Fibroblast of the aortic adventitia (primary cell): ENCODE measurements around the gene CMBL. TPM values are rescaled to one million over a fixed set of nuclear protein-coding genes. Genes with fewer than 3 reads are reported as not detected.
"Not testable (repeated sequence)": the region's sequence is repeated elsewhere in the genome, so short reads cannot be mapped to it uniquely, and the experiment has no call there.

ENCODE experiments used
- DNase-seq: peaks from one replicate; pipeline ENCODE4 v3.0.0-alpha.2; 2010; ENCODE audit warnings: low read depth
- H3K4me3 ChIP-seq: 2 replicates; pipeline ENCODE4 v1.5.1; 2011; ENCODE audit warnings: low read depth, mild to moderate bottlenecking, control low read depth, low read length, moderate library complexity
- CTCF ChIP-seq: IDR thresholded peaks from 2 replicates; pipeline ENCODE4 v1.5.1; 2011; ENCODE audit warnings: mild to moderate bottlenecking, low read length, control low read depth, inconsistent platforms; ENCODE audit not compliant: insufficient read depth
- total RNA-seq: library from RNA; depleted of rRNA; stranded (reverse); fragments of >200 nt; gene quantifications from 2 replicates; pipeline ENCODE4 v1.2.3, GENCODE V29; 2012; ENCODE audit warnings: low replicate concordance

CMBL gene
- total RNA-seq, 1 donor, result 12.3 TPM

GRCh38 chr5:10248378-10249260 is 59.1 kb downstream of the CMBL start:
- no peak for DNase-seq

GRCh38 chr5:10247217-10247616 is 60.5 kb downstream of the CMBL start:
- DNase-seq, H3K4me3 ChIP-seq: not testable (repeated sequence)

More at GRCh38 chr5:10248378-10249260, 59.1 kb downstream of the CMBL start:
- H3K4me3 ChIP-seq, result peak overlapping the region; percentile 79
- TF ChIP-seq CTCF, result no peak

- H3K4me3 ChIP-seq, result no peak overlapping the region
- no peak for DNase-seq
- TF ChIP-seq CTCF, result no peak
Measured at GRCh38 chr5:10246761-10247160, 60.9 kb downstream of the CMBL start.

- no peak for TF ChIP-seq CTCF
- no peak overlapping the region for H3K4me3 ChIP-seq
- DNase-seq, result no peak
Measured at GRCh38 chr5:10244342-10244944, 63.3 kb downstream of the CMBL start.

- no peak for TF ChIP-seq CTCF
- no peak for DNase-seq
- H3K4me3 ChIP-seq, result no peak overlapping the region
Measured at GRCh38 chr5:10243660-10244240, 64.0 kb downstream of the CMBL start.

- DNase-seq, result no peak
- no peak overlapping the region for H3K4me3 ChIP-seq
- no peak for TF ChIP-seq CTCF
Measured at GRCh38 chr5:10235350-10235749, 72.4 kb downstream of the CMBL start.

- peak; percentile 88 for DNase-seq
- H3K4me3 ChIP-seq, result no peak overlapping the region
- TF ChIP-seq CTCF, result no peak
Measured at GRCh38 chr5:10233505-10233904, 74.2 kb downstream of the CMBL start.
